ENCODE data around the gene MRPL10.

GRCh38 chr17:47837401-47838039, 6.2 kb upstream of the MRPL10 start:
- no peak for TF ChIP-seq POLR2A (IDR thresholded peaks at IDR 0.05)
- TF ChIP-seq CTCF (IDR thresholded peaks at IDR 0.05) = no peak
- no peak for TF ChIP-seq EP300 (IDR thresholded peaks at IDR 0.05)

Data from tibial nerve (tissue), 4 donors.